ENCODE results near the gene CYTH3.

DNA sequence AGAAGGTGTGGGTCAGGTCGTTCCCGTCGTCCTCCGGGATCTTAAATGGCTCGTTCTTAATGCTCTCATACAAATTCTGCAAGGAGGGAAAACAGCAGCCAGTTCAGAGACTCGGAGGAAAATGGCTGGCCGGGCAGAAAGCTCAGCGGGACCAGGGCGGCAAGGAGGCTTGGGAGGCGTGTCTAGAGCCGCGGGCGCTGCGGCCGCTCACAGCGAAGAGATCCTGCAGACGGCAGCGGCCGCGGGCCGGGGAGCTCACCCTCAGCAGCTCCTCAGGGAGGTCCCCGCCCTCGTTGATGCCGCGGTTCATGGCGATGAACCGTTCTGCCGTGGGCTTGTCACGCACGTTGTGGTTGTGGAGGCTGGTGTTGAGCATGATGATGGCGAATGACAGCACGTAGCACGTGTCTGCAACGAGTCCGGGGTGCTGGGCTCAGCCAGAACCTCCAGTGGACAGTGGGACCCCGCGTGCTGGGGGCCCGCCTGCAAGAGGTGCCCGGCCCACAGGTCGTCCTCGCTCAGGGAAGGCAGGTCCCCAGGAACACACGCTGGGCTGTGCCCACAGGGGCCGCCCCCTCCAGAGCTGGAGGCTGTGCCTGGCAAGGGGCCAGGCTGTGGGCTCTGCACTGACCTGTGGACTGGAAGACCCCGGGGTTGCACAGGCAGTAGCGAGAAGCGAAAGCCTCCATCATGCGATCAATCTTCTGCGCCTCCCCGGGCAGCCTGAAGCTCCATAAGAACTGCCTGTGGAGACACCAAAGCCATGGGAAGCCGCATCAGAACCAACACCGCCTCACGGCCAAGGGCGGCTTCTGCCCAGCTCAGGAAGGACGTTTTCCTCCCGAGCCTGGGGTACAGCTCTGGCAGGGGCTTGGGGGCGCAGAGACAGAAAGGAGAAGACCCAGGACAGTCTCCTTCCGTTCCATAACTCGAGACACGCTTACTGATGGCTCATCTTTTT lies 101.6 kb downstream of the CYTH3 start:
- TF ChIP-seq, protein P1, sequence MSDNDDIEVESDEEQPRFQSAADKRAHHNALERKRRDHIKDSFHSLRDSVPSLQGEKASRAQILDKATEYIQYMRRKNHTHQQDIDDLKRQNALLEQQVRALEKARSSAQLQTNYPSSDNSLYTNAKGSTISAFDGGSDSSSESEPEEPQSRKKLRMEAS (IDR thresholded peaks at IDR 0.05) = no peak
- no peak for TF ChIP-seq EP300 (IDR thresholded peaks at IDR 0.05; ENCODE audit: borderline replicate concordance)
- no peak for TF ChIP-seq TEAD4 (IDR thresholded peaks at IDR 0.05)
- no peak for TF ChIP-seq YY1 (IDR thresholded peaks at IDR 0.05; ENCODE audit: low read depth)
- TF ChIP-seq FOXM1 (IDR thresholded peaks at IDR 0.05; ENCODE audit: borderline replicate concordance, low read depth) = no peak
- TF ChIP-seq EGR1 (IDR thresholded peaks at IDR 0.05) = no peak
- no peak for TF ChIP-seq CEBPB (IDR thresholded peaks at IDR 0.05)
- no peak for TF ChIP-seq TAF1 (IDR thresholded peaks at IDR 0.05; ENCODE audit: low read depth)
- no peak for TF ChIP-seq RAD21 (IDR thresholded peaks at IDR 0.05; ENCODE audit: low read depth)
- TF ChIP-seq, protein P2, sequence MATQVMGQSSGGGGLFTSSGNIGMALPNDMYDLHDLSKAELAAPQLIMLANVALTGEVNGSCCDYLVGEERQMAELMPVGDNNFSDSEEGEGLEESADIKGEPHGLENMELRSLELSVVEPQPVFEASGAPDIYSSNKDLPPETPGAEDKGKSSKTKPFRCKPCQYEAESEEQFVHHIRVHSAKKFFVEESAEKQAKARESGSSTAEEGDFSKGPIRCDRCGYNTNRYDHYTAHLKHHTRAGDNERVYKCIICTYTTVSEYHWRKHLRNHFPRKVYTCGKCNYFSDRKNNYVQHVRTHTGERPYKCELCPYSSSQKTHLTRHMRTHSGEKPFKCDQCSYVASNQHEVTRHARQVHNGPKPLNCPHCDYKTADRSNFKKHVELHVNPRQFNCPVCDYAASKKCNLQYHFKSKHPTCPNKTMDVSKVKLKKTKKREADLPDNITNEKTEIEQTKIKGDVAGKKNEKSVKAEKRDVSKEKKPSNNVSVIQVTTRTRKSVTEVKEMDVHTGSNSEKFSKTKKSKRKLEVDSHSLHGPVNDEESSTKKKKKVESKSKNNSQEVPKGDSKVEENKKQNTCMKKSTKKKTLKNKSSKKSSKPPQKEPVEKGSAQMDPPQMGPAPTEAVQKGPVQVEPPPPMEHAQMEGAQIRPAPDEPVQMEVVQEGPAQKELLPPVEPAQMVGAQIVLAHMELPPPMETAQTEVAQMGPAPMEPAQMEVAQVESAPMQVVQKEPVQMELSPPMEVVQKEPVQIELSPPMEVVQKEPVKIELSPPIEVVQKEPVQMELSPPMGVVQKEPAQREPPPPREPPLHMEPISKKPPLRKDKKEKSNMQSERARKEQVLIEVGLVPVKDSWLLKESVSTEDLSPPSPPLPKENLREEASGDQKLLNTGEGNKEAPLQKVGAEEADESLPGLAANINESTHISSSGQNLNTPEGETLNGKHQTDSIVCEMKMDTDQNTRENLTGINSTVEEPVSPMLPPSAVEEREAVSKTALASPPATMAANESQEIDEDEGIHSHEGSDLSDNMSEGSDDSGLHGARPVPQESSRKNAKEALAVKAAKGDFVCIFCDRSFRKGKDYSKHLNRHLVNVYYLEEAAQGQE (IDR thresholded peaks at IDR 0.05; ENCODE audit: low read depth) = no peak
- TF ChIP-seq TCF12 (IDR thresholded peaks at IDR 0.05; ENCODE audit: low read depth) = no peak
- TF ChIP-seq, protein P3, sequence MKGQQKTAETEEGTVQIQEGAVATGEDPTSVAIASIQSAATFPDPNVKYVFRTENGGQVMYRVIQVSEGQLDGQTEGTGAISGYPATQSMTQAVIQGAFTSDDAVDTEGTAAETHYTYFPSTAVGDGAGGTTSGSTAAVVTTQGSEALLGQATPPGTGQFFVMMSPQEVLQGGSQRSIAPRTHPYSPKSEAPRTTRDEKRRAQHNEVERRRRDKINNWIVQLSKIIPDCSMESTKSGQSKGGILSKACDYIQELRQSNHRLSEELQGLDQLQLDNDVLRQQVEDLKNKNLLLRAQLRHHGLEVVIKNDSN (IDR thresholded peaks at IDR 0.05) = no peak

Data from Ishikawa (cell line).